NCI-H1417 treated with DMSO at 0.1 percent for 48 hours (cell line): ENCODE results near the gene SLC13A2.

Experiments
- DNase-seq: peaks from one replicate; lab custom pipeline; 2025; lab: John Stamatoyannopoulos, UW

The SLC13A2 gene

GRCh38 chr17:28534740-28535375, 61.4 kb downstream of the SLC13A2 start:
- DNase-seq: no peak

GRCh38 chr17:28536532-28537218, 63.2 kb downstream of the SLC13A2 start:
- DNase-seq: no peak

- no peak for DNase-seq
These were observed 63.8 kb downstream of the SLC13A2 start for GRCh38 chr17:28537219-28537610.

- DNase-seq: no peak
These were observed 65.0 kb downstream of the SLC13A2 start for GRCh38 chr17:28538296-28538895.

GRCh38 chr17:28540231-28540630, 66.8 kb downstream of the SLC13A2 start:
- no peak for DNase-seq

GRCh38 chr17:28541439-28541838, 68.0 kb downstream of the SLC13A2 start:
- no peak for DNase-seq

- no peak for DNase-seq
These were observed 71.1 kb downstream of the SLC13A2 start for GRCh38 chr17:28544402-28545140.

- no peak for DNase-seq
These were observed 71.7 kb downstream of the SLC13A2 start for GRCh38 chr17:28545141-28545503.

GRCh38 chr17:28545787-28546415, 72.5 kb downstream of the SLC13A2 start:
- no peak for DNase-seq

- no peak for DNase-seq
These were observed 73.7 kb downstream of the SLC13A2 start for GRCh38 chr17:28547096-28547622.
